HL-60/S4 treated with retinoic acid at 250 ng/mL for 4 days and 3 days (cell line): ENCODE measurements around the gene CNKSR3.

ENCODE experiments used
- in situ Hi-C: fragments of 300-500 bp; cut with MboI; formaldehyde crosslinking; loops from 2 replicates; pipeline ENCODE4 v1.7.0; 2022; ENCODE audit warnings: low sequenced_read_pairs

Gene CNKSR3

GRCh38 chr6:154428897-154429296, 81.6 kb downstream of the CNKSR3 start:
- in situ Hi-C loops: no loop called here

- in situ Hi-C loops: no loop called here
Observed at GRCh38 chr6:154427446-154427845, 83.0 kb downstream of the CNKSR3 start.

- in situ Hi-C loops: no loop called here
Observed at GRCh38 chr6:154426997-154427396, 83.5 kb downstream of the CNKSR3 start.

GRCh38 chr6:154425034-154425433, 85.5 kb downstream of the CNKSR3 start:
- in situ Hi-C loops: no loop called here

GRCh38 chr6:154414021-154414813, 96.3 kb downstream of the CNKSR3 start:
- in situ Hi-C loops: no loop called here

GRCh38 chr6:154412106-154412820, 98.2 kb downstream of the CNKSR3 start:
- in situ Hi-C loops: no loop called here

- in situ Hi-C loops: no loop called here
Observed at GRCh38 chr6:154411076-154411475, 99.4 kb downstream of the CNKSR3 start.

- in situ Hi-C loops: no loop called here
Observed at GRCh38 chr6:154410619-154411072, 99.8 kb downstream of the CNKSR3 start.

- in situ Hi-C loops: no loop called here
Observed at GRCh38 chr6:154408891-154409500, 101.5 kb downstream of the CNKSR3 start.

GRCh38 chr6:154407440-154407839, 103.0 kb downstream of the CNKSR3 start:
- in situ Hi-C loops: no loop called here

- in situ Hi-C loops: no loop called here
Observed at GRCh38 chr6:154406869-154407268, 103.6 kb downstream of the CNKSR3 start.

GRCh38 chr6:154406301-154406700, 104.2 kb downstream of the CNKSR3 start:
- in situ Hi-C loops: no loop called here

- in situ Hi-C loops: no loop called here
Observed at GRCh38 chr6:154404791-154405400, 105.6 kb downstream of the CNKSR3 start.

- in situ Hi-C loops: no loop called here
Observed at GRCh38 chr6:154403788-154404187, 106.7 kb downstream of the CNKSR3 start.

GRCh38 chr6:154402081-154402780, 108.3 kb downstream of the CNKSR3 start:
- in situ Hi-C loops: no loop called here

GRCh38 chr6:154399097-154399496, 111.4 kb downstream of the CNKSR3 start:
- in situ Hi-C loops: no loop called here

- in situ Hi-C loops: no loop called here
Observed at GRCh38 chr6:154397491-154398195, 112.8 kb downstream of the CNKSR3 start.

- in situ Hi-C loops: no loop called here
Observed at GRCh38 chr6:154395878-154396277, 114.6 kb downstream of the CNKSR3 start.

GRCh38 chr6:154395316-154395715, 115.2 kb downstream of the CNKSR3 start:
- in situ Hi-C loops: no loop called here

- in situ Hi-C loops: no loop called here
Observed at GRCh38 chr6:154394571-154394970, 115.9 kb downstream of the CNKSR3 start.
